ENCODE data around the gene CDK5RAP3. TPM values are rescaled to one million over a fixed set of nuclear protein-coding genes. Genes with fewer than 3 reads are reported as not detected.

The CDK5RAP3 gene
- total and polyA plus RNA-seq, 2 experiments from 2014 or later, result 124 to 179 TPM

- H2AFZ ChIP-seq, result no peak overlapping the region
- peaks cover 30% of the 10 kb centered on the region for H3K4me1 ChIP-seq (ENCODE audit: insufficient read depth)
- no peaks in the 10 kb centered on the region for H3K9me3 ChIP-seq (ENCODE audit: low read depth)
- no peaks in the 10 kb centered on the region for H4K20me1 ChIP-seq (ENCODE audit: insufficient read depth, poor library complexity, severe bottlenecking)
- no peak for DNase-seq (ENCODE audit: low spot score)
- TF ChIP-seq CTCF (IDR thresholded peaks at IDR 0.05; ENCODE audit: poor library complexity) (no peak), EZH2 (IDR thresholded peaks at IDR 0.05; ENCODE audit: borderline replicate concordance) (no peak), EZH2phosphoT487 (IDR thresholded peaks at IDR 0.05; ENCODE audit: low read depth, severe bottlenecking, unreplicated experiment) (no peak)
- H3K27me3 ChIP-seq, result peaks cover 40% of the 10 kb centered on the region
- H3K4me2 ChIP-seq, result no peak overlapping the region
- WGBS (ENCODE audit: low lambda C conversion rate, missing lambda C conversion rate), result 87% methylated on average over 5 of the region's 5 CpGs
- H3K4me3 ChIP-seq, result no peak overlapping the region
- H3K27ac ChIP-seq, result no peak overlapping the region
- H3K36me3 ChIP-seq (replicated peaks; ENCODE audit: insufficient read depth, low read depth), result no peaks in the 10 kb centered on the region
- H3K79me2 ChIP-seq, result no peaks in the 10 kb centered on the region
- no peaks in the 10 kb centered on the region for H3K9me2 ChIP-seq (replicated peaks; ENCODE audit: insufficient read depth)
Observed at GRCh38 chr17:48021934-48022333, 51.0 kb downstream of the CDK5RAP3 start.

GRCh38 chr17:48022901-48023300 lies 52.0 kb downstream of the CDK5RAP3 start:
- no peak overlapping the region for H2AFZ ChIP-seq
- H3K27me3 ChIP-seq, result peaks cover 40% of the 10 kb centered on the region
- H3K4me3 ChIP-seq, result no peak overlapping the region

GRCh38 chr17:48023400-48024148 lies 52.7 kb downstream of the CDK5RAP3 start:
- peak overlapping the region; percentile 44 for H2AFZ ChIP-seq
- TF ChIP-seq CTCF (IDR thresholded peaks at IDR 0.05; ENCODE audit: poor library complexity) (peak; percentile 22), EZH2phosphoT487 (IDR thresholded peaks at IDR 0.05; ENCODE audit: low read depth, severe bottlenecking, unreplicated experiment) (no peak), EZH2 (IDR thresholded peaks at IDR 0.05; ENCODE audit: borderline replicate concordance) (peak; percentile 77)
- DNase-seq (ENCODE audit: low spot score), result peak; percentile 83
- no peaks in the 10 kb centered on the region for H4K20me1 ChIP-seq (ENCODE audit: insufficient read depth, poor library complexity, severe bottlenecking)
- WGBS (ENCODE audit: low lambda C conversion rate, missing lambda C conversion rate), result 2% methylated on average over 47 of the region's 54 CpGs
- H3K27me3 ChIP-seq, result peaks cover 40% of the 10 kb centered on the region
- H3K79me2 ChIP-seq, result no peaks in the 10 kb centered on the region
- no peak overlapping the region for H3K27ac ChIP-seq
- peak overlapping the region; percentile 85 for H3K4me2 ChIP-seq
- H3K4me3 ChIP-seq, result peak overlapping the region; percentile 15
- H3K9me2 ChIP-seq (replicated peaks; ENCODE audit: insufficient read depth), result no peaks in the 10 kb centered on the region
- H3K9me3 ChIP-seq (ENCODE audit: low read depth), result no peaks in the 10 kb centered on the region
- H3K4me1 ChIP-seq (ENCODE audit: insufficient read depth), result peaks cover 31% of the 10 kb centered on the region
- no peaks in the 10 kb centered on the region for H3K36me3 ChIP-seq (replicated peaks; ENCODE audit: insufficient read depth, low read depth)

More at GRCh38 chr17:48022901-48023300, 52.0 kb downstream of the CDK5RAP3 start:
- 42% methylated on average over 6 of the region's 6 CpGs for WGBS (ENCODE audit: low lambda C conversion rate, missing lambda C conversion rate)
- Histone ChIP-seq H3K4me1 (ENCODE audit: insufficient read depth) (peaks cover 31% of the 10 kb centered on the region), H3K79me2 (no peaks in the 10 kb centered on the region), H3K27ac (no peak overlapping the region), H3K9me3 (ENCODE audit: low read depth) (no peaks in the 10 kb centered on the region), H3K36me3 (replicated peaks; ENCODE audit: insufficient read depth, low read depth) (no peaks in the 10 kb centered on the region), H3K9me2 (replicated peaks; ENCODE audit: insufficient read depth) (no peaks in the 10 kb centered on the region), H3K4me2 (peak overlapping the region; percentile 85), H4K20me1 (ENCODE audit: insufficient read depth, poor library complexity, severe bottlenecking) (no peaks in the 10 kb centered on the region)
- no peak for DNase-seq (ENCODE audit: low spot score)
- TF ChIP-seq EZH2phosphoT487 (IDR thresholded peaks at IDR 0.05; ENCODE audit: low read depth, severe bottlenecking, unreplicated experiment) (no peak), CTCF (IDR thresholded peaks at IDR 0.05; ENCODE audit: poor library complexity) (no peak), EZH2 (IDR thresholded peaks at IDR 0.05; ENCODE audit: borderline replicate concordance) (no peak)

Measured in hepatocyte (in vitro differentiated cells).